ENCODE measurements around the gene MKNK2. TPM values are rescaled to one million over a fixed set of nuclear protein-coding genes. Genes with fewer than 3 reads are reported as not detected.
A peak's percentile ranks its signal among the peaks of the same experiment; 100 is the strongest.

Gene MKNK2
- total RNA-seq, 1 experiment from 2014 or later: 33.9 TPM

GRCh38 chr19:2032296-2032941 lies 18.6 kb downstream of the MKNK2 start:
- DNase-seq (ENCODE audit: low read depth): peak; percentile 97

GRCh38 chr19:2027361-2027760 lies 23.7 kb downstream of the MKNK2 start:
- DNase-seq (ENCODE audit: low read depth): no peak

- DNase-seq (ENCODE audit: low read depth): no peak
Measured at GRCh38 chr19:2026770-2027169, 24.3 kb downstream of the MKNK2 start.

DNA sequence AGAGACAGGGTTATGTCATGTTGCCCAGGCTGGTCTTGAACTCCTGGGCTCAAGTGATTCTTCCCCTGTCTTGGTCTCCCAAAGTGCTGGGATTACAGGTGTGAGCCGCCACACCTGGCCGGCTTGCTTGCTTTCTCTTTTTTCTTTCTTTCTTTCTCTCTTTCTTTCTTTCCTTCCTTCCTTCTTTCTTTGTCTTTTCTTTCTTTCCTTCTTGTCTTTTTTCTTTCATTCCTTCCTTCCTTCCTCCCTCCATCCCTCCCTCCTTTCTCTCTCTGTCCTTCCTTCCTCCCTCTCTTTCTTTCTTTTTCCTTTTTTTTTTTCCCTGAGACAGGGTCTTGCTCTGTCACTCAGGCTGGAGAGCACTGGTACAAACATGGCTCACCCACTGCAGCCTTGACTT lies 28.8 kb downstream of the MKNK2 start:
- DNase-seq (ENCODE audit: low read depth): no peak

DNA sequence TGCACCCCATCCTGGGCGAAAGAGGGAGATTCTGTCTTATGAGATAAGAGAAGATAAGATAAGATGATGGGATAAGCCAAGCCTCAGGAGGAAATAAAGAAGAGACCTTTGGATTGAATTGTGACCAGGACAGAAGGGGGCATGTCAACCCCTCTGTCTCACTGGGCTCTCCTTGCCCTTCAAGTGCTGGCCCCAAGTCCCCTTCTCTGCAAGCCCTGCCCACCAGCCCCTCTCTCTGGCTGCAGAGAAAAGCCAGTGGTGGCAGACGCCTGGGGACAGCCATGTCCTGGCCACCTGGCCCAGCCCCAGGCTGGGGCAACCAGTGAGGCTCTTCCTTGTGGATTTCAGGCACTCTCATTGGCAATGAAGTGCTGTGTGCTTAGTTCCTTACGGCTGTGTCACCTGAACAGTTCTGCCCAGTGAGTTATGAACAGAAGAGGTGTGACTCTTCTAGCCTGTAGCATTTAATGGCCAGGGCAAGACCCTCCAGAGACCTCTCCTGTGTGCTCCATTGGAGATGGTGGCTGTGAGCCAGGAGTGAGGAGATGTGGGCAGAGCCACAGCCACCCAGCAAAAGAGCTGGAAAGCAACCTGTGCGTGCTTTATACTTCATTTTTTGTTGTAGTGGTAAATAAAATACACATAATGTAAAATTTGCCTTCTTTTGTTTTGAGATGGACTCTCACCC lies 29.4 kb downstream of the MKNK2 start:
- DNase-seq (ENCODE audit: low read depth): no peak

DNA sequence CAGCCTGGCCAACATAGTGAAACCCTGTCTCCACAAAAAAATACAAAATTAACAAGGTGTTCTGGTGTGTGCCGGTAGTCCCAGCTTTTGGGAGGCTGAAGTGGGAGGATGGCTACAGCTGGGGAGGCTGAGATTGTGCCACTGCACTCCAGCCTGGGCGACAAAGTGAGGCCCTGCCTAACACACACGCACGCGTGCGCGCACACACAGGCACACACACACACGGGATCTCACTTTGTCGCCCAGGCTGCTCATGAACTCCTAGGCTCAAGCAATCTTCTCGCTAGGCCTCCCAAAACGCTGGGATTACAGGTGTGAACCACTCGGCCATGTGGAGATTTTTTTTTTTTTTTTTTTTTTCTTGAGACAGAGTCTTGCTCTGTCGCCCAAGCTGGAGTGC lies 32.3 kb downstream of the MKNK2 start:
- DNase-seq (ENCODE audit: low read depth): no peak

- peak; percentile 76 for DNase-seq (ENCODE audit: low read depth)
Measured at GRCh38 chr19:2016041-2016807, 34.8 kb downstream of the MKNK2 start.

DNA sequence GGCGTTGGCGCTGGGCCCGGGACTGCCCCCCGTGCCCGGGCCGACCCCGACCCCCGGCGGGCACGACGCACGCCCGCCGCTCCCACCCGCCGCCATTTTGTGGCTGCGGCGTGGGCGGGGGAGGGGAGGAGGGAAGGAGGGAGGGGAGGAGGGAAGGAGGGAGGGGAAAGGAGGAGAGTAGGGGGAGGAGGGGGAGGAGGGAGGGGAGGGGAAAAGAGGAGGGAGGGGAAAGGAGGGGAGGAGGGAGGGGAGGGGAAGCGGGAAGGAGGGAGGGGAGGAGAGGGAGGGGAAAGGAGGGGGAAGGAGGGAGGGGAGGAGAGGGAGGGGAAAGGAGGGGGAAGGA lies 35.5 kb downstream of the MKNK2 start, which contains the start of gene BTBD2:
TSS of gene BTBD2 (minus strand) at position 107 of the 343 bp plus-strand sequence. CDS start at position 96, 11 bp downstream.
- peak; percentile 71 for DNase-seq (ENCODE audit: low read depth)

- DNase-seq (ENCODE audit: low read depth): peak; percentile 45
Measured at GRCh38 chr19:2014731-2015607, 36.1 kb downstream of the MKNK2 start.

DNA sequence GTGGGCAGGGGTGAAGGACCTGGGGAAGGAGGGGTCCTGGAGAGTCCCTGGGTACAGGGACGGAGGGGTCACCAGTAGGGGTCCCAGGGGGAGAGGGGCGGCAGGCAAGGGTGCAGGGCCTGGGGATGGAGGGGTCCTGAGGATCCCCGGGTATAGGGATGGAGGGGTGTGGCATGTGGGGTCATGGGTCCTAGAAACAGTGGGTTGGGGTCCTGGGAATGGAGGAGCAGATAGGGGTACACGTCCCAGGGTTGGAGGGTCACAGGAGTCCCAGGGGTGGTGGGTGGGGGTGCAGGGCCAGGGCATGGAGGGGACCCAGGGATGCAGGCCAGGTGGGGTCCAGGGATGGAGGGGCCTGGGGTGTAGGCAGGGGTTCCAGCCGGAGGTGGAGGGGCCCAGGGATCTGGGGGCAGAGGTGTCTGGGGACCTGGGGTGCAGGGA lies 36.9 kb downstream of the MKNK2 start:
- DNase-seq (ENCODE audit: low read depth): no peak

GRCh38 chr19:2013683-2013961 lies 37.4 kb downstream of the MKNK2 start:
- DNase-seq (ENCODE audit: low read depth): no peak

GRCh38 chr19:2012941-2013682 lies 37.9 kb downstream of the MKNK2 start:
- DNase-seq (ENCODE audit: low read depth): no peak

GRCh38 chr19:2011169-2011568 lies 39.9 kb downstream of the MKNK2 start:
- DNase-seq (ENCODE audit: low read depth): no peak

DNA sequence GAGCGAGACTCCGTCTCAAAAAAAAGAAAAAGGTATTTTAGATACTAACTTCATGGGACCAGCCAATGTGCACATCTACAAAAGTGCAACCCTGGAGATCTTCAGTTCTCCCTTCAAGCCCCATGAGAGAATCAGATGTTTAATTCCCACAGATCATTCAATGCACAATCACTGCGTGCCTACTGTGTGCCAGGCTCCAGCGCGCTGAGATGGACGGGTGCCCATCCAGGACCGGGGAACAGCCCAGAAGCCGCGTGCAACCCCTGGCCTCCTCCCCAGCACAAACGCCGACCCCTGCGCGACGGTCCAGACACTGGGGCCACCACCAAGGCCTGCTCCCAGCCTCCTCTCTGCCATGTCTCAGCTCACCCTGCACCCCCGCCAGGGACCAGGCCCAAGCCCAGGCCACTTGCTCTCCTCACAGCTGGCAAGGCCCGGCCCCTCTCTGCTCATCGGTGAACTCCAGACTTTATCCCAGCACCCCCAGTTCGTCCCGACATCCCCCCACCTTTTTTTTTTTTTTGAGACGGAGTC lies 40.8 kb downstream of the MKNK2 start:
- DNase-seq (ENCODE audit: low read depth): no peak

- DNase-seq (ENCODE audit: low read depth): no peak
Measured at GRCh38 chr19:2003874-2004273, 47.2 kb downstream of the MKNK2 start.

DNA sequence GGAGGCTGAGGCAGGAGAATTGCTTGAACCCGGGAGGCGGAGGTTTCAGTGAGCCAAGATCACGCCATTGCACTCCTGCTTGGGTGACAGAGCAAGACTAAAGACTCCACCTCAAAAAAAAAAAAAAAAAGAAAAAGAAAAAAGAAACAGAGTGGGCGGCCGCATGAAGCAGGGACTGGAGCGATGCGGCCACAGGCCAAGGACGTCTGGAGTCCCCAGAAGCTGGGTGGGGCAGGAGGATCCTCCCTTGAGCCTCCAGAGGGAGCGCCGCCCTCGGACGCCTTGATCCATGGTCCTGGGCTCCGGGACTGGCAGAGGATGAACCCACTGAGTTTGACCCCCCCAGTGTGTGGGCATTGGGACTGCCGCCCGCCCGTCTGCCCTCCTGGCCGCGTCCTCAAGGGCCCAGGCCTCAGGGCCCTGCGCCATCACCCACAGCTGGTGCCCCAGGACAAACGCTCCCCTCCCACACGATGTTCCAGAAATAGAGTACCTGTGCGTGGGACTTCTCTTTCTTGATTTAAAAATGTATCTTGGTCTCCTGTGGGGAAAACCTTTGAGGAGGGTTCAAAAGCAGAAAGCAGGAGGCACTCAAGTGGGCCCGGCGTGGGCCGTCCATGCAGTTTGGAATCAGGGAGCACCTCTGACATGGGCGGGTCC lies 51.1 kb downstream of the MKNK2 start:
- DNase-seq (ENCODE audit: low read depth): no peak

- no peak for DNase-seq (ENCODE audit: low read depth)
Measured at GRCh38 chr19:1998712-1999708, 52.0 kb downstream of the MKNK2 start.

GRCh38 chr19:1997353-1998233 lies 53.5 kb downstream of the MKNK2 start:
- DNase-seq (ENCODE audit: low read depth): no peak

Measured in Daoy (cell line).